Activated T-helper 9 cell treated with anti-CD3 and anti-CD28 coated beads, Interleukin-2, amount 50 U/mL, for 16 hours (primary cell): ENCODE results near the gene YJEFN3.

Source experiments
- DNase-seq: peaks from one replicate; pipeline ENCODE4 v3.0.0-alpha.2; 2020; ENCODE audit warnings: low read depth

YJEFN3 gene

DNA sequence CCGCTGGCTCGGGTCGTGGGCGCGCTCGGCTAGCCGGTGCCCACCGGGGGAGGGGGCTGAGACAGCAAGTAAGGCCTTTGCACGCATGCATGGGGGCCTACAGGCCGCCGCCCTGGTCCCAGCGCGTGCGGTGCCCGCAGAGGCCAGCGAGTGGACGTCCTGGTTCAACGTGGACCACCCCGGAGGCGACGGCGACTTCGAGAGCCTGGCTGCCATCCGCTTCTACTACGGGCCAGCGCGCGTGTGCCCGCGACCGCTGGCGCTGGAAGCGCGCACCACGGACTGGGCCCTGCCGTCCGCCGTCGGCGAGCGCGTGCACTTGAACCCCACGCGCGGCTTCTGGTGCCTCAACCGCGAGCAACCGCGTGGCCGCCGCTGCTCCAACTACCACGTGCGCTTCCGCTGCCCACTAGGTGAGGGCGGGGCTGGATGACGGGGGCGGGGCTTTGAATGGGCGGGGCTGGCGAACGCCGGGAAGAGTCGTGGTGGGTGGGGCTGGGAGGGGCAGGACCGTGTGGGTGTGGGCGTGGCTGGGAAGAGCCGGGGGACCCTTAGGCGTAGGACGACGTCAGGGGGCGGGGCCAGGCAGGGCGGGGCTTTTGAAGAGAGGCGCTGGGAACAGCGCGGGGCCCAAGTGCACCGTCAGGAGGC is 11.5 kb downstream of the YJEFN3 start:
- DNase-seq: peak; percentile 53

DNA sequence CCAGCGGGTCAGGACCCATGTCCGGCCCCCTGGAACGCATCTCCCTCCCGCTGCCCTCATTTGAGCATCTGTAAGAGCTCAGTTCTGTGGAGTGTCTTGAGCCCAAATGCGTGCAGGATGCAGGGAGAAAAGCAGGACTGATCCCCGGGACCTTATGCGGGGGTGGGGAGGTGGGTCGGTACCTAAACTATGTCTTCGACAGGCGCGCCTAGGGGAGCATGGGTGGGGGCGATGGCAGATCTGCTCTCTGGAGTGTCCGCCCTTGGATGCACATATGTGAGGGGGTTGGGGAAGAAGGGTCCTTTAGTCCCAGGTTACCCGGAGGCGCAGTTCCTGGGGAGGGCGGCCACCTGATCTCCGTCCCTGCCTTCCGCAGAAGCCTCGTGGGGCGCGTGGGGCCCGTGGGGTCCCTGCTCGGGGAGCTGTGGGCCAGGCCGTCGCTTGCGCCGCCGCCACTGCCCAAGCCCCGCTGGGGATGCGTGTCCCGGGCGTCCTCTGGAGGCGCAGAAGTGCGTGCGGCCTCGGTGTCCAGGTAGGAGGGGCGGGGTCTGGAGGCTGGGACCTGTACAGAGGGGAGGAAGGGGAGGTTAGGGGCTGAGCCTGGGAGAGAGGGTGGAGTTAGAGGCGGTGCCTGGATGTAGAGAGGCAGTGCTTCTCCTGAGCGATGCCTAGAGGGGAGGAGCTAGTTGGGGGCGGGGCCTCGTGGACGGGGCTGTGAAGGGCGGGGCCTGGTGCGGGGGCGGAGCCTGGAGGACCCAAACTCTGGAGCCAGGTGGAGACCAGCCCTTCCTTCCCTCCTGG is 12.2 kb downstream of the YJEFN3 start:
- peak; percentile 64 for DNase-seq

DNA sequence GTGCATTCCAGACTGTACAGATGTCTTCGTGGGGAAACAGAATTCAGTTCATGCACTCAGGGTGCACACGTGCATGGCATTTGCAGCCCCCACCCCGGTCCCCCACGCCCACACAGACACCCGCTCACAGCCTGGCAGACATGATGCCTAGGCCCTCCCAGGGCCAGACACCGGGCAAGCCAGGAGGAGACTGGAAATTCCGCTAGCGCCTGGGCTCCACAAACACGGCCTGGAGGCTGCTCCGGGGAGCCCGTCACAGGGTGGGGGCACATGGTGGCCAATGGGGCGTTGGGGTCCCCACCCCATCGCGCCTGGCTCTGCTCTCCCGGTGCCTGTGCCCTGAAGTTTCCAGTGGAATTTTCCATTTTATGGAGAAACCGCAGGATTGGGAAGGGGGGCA is 12.9 kb downstream of the YJEFN3 start:
- no peak for DNase-seq

DNA sequence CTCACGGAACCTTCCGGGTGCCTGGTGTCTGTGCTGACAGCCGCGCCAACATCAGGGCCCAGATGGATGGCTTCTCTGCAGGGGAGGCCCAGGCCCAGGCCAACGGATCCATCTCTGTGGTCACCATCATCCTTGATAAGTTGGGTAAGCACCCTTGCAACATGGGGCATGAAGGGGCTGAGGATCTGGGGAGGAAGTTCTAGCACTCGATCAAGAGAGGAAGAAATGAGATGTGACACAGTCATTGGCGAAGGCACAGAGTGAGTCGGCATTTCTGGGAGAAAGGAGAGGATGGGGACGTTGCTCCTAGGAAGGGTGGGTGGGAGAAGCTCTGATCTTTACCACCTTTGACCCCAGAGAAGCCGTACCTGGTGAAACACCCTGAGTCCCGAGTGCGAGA is 13.8 kb downstream of the YJEFN3 start:
- no peak for DNase-seq

DNA sequence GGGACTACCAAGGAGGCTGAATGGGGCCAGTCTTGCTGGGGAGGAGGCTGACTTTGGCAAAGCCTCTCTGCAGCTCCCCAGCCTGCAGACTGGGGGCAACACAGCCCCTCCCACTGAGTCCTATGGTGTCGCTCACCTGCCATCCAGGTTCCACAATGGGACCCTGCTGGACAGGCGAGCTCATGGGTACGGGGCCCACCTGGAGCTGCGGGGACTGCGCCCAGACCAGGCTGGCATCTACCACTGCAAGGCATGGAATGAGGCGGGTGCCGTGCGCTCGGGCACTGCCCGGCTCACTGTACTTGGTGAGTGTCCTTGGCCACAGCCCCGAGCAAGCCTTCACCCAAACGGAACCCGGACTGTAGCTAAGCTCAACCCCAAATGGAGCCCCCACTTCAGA is 14.4 kb downstream of the YJEFN3 start:
- DNase-seq: no peak

DNA sequence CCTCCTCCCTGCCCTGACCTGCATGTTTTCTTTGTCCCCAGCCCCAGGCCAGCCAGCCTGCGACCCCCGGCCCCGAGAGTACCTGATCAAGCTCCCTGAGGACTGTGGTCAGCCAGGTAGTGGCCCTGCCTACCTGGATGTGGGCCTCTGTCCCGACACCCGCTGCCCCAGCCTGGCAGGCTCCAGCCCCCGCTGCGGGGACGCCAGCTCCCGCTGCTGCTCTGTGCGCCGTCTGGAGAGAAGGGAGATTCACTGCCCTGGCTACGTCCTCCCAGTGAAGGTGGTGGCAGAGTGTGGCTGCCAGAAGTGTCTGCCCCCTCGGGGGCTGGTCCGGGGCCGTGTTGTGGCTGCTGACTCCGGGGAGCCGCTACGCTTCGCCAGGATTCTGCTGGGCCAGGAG is 14.9 kb downstream of the YJEFN3 start:
- DNase-seq: no peak

DNA sequence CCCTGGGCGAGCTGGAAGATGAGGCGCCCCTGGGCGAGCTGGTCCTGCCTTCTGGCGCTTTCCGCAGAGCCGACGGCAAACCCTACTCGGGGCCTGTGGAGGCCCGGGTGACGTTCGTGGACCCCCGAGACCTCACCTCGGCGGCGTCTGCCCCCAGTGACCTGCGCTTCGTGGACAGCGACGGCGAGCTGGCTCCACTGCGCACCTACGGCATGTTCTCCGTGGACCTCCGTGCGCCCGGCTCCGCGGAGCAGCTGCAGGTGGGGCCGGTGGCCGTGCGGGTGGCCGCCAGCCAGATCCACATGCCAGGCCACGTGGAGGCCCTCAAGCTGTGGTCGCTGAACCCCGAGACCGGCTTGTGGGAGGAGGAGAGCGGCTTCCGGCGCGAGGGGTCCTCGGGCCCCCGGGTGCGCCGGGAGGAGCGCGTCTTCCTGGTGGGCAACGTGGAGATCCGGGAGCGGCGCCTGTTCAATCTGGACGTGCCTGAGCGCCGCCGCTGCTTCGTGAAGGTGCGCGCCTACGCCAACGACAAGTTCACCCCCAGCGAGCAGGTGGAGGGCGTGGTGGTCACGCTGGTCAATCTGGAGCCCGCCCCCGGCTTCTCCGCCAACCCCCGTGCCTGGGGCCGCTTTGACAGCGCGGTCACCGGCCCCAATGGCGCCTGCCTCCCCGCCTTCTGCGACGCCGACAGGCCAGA is 15.7 kb downstream of the YJEFN3 start:
- no peak for DNase-seq

DNA sequence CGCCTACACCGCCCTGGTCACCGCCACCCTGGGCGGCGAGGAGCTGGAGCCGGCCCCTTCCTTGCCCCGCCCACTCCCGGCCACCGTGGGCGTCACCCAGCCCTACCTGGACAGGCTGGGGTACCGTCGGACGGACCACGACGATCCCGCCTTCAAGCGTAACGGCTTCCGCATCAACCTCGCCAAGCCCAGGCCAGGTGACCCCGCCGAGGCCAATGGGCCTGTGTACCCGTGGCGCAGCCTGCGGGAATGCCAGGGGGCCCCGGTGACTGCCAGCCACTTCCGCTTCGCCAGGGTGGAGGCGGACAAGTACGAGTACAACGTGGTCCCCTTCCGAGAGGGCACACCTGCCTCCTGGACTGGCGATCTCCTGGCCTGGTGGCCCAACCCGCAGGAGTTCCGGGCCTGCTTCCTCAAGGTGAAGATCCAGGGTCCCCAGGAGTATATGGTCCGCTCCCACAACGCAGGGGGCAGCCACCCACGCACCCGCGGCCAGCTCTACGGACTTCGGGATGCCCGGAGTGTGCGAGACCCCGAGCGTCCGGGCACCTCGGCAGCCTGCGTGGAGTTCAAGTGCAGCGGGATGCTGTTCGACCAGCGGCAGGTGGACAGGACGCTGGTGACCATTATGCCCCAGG is 16.4 kb downstream of the YJEFN3 start:
- DNase-seq: no peak

DNA sequence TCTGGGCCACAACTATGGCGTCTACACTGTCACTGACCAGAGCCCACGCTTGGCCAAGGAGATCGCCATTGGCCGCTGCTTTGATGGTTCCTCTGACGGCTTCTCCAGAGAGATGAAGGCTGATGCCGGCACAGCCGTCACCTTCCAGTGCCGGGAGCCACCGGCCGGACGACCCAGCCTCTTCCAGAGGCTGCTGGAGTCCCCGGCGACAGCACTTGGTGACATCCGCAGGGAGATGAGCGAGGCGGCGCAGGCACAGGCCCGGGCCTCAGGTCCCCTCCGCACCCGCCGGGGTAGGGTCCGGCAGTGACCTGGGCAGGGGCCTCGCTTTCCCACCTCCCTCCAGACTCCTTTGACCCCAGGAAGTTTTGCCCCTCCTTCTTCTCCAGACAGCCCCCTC is 17.0 kb downstream of the YJEFN3 start:
- no peak for DNase-seq

DNA sequence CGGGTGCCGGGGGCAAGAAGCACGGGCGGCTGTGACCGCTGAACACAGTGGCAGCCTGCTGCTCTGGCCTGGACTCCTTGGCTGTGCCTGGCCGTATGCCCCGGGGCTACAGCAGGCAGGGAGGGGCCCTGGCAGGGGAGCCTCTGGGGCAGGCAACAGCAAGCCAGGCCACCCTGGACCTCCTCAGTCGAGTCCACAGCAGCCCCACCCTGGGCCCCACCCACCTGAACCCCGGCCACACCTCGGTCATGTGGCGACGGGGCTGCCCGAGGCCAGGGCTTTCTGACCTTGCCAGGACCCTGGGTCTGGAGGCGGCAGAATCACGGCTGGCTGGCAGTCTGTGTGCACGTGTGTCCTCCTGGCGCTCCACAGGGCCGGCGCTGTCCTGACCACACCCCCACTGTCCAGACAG is 18.0 kb downstream of the YJEFN3 start:
- DNase-seq: no peak

DNA sequence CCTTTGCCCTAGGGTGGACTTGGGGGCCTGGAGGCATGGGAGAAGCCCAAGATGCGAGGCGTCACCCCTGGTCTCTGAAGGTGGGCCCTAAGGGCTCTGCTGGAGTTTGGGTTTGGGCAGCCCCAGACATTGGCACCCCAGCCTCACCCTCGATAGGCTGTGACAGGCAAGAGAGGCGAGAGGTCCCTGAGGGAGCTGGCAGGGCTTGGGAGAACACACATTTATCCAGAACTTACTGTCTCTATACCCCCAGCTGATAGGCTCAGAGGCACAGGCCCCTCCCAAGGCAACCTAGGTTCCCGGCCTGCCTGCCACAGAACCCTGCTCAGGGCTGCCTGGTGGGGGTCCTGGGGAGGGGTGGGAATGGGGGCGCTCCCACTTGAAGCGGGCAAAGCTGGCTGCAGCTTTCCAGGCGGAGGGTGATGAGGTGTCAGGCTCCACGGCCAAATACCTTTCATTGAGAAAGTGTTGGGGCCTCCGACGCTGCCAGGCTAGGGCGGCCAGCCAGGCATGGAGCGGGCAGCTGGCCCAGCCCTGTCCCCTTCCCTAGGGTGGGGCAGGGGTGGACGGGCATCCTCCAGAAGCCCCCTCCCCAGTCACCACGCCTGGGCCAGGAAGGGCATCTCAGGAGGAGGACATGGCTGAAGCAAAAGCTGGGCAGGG is 19.1 kb downstream of the YJEFN3 start:
- DNase-seq: no peak

DNA sequence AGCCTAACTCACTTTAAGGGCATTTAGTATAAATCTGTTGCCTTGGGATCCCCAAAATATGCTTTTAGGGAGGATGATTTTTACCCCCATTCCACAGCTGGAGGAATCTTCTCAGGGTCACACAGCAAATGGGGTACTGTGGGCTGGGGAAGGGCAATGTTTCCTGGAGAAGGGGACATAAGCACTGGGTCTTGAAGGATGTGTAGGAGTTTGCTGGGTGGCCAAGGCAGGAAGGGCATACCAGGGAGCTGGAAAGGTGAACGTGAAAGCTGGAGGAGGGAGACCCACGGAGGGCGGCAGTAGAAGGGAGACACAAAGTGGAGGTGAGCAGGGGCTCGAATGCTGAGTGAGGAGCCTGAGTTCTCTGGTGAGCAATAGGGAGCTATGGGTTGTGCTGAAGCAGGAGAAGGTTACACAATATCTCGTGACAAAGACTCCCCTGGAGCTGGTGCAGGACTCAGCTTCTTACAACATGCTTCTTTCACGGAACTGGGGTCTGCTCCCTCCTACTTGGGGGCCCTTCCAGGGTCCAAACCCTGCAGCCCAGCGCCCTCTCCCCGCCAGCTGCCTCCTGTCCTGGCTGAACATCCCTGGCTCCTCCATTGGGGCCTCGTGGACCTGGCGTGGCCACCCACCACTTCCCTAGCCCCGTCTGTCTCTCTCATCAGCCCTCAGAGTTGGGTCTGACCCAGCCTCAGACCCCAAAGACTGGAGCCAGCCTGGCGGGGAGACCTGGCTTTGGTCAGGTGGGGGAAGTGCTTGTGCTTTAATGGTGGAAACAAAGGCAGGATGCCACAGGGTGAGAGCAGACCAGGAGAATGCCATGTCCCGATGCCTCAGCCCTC is 20.4 kb downstream of the YJEFN3 start:
- no peak for DNase-seq

DNA sequence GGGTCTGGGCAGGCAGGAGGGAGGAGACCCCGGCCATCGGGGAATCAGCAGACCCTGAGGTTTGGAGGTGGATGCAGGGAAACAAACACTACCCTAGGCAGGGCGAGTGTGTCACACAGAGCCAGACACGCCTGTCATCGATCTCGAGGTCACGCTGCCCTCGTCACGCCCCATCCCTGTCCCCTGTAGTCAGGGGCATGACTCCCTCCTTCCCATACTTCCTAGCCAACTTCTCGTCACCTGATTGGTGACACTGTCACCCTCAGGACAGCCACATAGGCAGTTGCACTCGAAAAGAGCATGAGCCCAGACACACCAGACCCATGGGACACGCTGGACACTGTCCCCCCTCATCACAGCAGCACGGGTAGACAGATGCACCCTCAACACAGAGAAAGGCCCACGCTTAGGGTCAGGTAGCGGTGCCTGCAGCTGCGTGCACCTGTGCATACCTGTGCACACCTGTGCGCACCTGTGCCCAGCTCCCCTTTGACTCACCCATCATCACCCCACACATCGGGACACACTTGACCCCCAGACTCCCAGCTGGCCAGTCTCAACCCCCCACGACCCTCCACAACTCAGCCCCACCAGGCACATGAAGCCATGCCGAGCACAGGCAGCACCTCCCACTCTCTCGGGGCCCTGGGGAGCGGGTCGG is 21.2 kb downstream of the YJEFN3 start:
- DNase-seq: no peak

DNA sequence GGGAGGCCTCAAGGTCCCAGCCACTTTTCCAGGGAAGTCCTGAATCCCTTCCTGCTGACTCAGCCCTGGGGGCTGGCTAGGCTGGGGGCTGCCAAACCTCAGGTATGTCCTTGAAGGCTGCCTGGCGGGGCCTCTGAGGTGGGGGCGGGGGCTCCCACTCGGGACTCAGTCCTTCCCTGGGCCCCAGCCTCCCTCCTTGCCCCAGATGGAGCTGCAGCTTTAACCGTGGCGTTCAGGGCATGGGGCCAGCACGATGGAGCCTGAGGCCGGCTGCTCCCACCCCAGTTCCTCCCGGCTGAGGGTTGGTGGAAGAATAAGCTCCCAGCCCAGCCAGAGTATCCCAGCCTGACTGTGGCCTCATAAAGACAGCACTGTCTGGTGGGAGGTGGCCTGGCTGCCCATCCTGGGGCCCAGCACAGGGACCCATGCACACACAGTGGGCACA is 21.8 kb downstream of the YJEFN3 start:
- DNase-seq: no peak

DNA sequence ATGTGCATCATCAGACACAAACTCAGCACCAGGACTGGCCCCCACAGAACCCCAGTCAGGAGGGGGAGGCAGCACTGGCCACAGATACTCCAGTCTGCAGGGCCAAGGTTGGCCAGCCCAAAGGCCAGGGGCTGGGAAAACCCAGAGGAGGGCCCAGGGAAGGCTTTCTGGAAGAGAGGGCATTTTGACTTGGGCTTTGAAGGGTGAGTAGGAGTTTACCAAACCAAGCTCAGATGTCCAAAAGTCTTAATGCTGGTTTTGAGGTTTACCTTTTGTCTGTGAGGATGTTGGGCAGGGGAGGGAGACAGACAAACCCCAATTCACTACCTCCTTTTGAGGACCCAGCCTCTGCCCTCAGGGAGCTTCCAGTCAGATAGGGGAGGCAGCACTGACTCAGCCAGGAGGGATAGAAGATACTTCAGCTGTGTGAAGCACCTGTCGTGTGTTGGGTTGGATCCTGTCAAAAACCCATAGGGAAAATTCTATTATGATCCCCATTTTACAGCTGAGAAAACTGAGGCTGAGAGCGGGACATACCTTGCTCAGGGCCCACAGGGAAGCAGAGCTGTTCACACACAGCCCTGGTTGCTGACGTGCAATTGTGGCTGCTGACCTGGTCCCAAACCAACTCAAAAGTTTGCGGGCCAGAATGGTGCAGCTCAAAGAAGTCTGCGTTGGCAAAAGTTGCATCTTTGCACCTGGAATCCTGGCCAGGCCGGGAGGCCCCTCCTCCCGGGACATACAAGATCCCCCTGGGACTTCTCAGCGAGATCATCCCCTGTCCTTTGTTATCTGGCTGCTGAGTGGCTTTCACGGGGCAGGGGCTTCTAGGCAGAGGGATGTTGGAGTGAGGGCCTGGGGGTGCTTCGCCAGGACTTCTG is 22.5 kb downstream of the YJEFN3 start:
- no peak for DNase-seq

DNA sequence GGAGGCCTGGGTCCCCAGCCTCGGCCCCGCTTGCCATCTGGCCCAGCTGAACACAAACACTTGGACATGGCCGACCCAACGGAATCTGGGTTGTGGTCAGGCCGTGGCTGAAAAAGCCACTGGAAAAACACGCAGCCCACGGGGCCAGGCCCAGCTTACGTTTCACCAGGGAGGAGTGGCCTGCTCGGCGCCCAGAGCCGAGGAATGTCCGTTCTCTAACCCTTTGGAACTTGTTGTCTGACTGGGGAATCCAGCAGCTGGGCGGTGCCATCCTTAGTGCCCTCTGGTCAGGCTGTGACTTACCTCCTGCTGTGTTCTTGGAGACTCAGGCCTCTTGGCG is 23.1 kb downstream of the YJEFN3 start:
- no peak for DNase-seq

DNA sequence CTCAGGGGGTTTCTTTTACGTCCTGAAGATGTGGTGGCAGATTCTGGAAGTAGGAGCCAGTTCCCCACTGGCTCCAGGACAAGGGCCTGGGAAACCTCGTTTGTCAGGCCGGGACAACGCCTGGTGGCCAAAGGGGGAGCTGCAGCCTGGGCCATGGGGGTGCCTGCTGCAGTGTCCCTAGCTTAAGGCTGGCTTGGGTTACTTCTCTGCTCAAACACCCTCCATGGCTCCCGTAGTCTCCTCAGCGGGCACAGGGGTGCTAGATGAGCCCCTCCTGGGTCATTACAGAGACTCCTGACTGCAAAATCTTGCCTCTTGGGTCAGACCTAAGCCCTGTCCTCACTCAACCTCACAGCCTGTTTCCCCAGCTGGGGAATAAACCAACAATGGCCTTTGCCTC is 24.1 kb downstream of the YJEFN3 start:
- DNase-seq: no peak

DNA sequence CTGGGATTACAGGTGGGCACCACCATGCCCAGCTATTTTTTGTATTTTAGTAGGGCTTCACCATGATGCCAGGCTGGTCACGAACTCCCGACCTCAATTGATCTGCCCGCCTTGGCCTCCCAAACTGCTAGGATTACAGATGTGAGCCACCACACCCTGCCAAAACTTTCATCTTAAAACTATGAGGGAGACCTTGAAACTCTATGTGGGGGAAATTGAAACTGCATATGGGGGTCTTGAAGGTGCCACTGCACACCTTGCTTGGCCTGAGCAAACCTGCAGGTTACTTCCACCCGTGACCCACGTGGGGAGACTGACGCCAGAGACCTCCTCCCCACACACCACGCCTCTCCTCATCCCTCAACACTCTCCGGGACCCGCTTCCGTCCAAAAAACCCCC is 25.0 kb downstream of the YJEFN3 start:
- DNase-seq: no peak
